GM10248 (cell line): ENCODE results near the gene CEACAM7.

Experiments
- CTCF ChIA-PET: fragments of 300-600 bp; sonication (Branson Sonifier 250); formaldehyde crosslinking; extraction: SDS; loops from one replicate; lab custom pipeline; 2021; ENCODE audit warnings: antibody characterized with exemption; lab: Yijun Ruan, JAX
- POLR2A ChIA-PET: fragments of 350-650 bp; sonication (Branson Sonifier 250); formaldehyde crosslinking; extraction: SDS; loops from one replicate; lab custom pipeline; 2020; ENCODE audit warnings: antibody characterized with exemption; lab: Yijun Ruan, JAX
- DNase-seq: peaks from one replicate; pipeline ENCODE4 v3.0.0; 2012; ENCODE audit errors: extremely low spot score
- TF ChIP-seq, protein P1 (sequence below): IDR thresholded peaks from 2 replicates; pipeline ENCODE4 v1.5.1; 2012; ENCODE audit warnings: mild to moderate bottlenecking, low read depth; ENCODE audit errors: extremely low read depth, missing control alignments, control extremely low read depth

CEACAM7 gene

DNA sequence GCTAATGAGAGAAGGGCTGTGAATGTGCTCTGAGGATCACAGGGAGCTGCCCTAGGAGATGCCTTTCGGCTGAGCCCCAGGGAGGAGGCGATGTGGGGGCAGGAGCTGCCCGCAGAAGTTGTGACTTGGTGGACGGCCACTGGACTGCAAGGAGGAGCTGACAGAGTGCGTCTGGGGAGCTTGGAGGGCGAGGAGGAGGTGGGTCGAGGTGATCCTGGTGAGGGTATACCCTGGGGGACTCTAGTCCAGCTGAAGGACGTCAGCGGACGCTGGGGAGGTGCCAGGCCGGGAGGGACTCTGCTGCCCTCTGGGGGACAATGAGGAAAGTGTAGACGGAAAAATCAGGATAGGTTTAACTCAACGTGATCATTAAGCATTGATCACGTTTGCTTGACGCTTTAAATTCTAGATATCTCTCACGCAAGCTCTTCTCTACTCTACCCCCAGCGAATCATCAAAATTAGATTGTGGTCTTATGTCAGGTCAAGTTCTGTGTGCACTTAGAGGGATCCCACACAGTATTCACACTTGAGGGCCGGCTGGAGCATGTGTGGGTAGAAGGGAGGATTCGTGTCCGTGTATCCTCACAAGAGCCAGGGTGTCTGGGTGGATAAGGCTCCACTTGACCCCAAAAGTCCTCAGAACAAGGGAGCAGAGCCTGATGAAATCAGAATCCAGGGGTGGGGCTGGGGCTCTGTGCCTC lies 3.3 kb upstream of the CEACAM7 start:
- DNase-seq: peak; percentile 56
- POLR2A ChIA-PET: no interaction called here
- TF ChIP-seq, protein P1, sequence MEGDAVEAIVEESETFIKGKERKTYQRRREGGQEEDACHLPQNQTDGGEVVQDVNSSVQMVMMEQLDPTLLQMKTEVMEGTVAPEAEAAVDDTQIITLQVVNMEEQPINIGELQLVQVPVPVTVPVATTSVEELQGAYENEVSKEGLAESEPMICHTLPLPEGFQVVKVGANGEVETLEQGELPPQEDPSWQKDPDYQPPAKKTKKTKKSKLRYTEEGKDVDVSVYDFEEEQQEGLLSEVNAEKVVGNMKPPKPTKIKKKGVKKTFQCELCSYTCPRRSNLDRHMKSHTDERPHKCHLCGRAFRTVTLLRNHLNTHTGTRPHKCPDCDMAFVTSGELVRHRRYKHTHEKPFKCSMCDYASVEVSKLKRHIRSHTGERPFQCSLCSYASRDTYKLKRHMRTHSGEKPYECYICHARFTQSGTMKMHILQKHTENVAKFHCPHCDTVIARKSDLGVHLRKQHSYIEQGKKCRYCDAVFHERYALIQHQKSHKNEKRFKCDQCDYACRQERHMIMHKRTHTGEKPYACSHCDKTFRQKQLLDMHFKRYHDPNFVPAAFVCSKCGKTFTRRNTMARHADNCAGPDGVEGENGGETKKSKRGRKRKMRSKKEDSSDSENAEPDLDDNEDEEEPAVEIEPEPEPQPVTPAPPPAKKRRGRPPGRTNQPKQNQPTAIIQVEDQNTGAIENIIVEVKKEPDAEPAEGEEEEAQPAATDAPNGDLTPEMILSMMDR: peak; percentile 42
- CTCF ChIA-PET: interaction anchor here (0.9 to 2.8 kb wide), 9 partner anchors 9 to 61 kb away, joined by 3 to 25 read pairs (median 3); no protein-coding TSS in a partner anchor

DNA sequence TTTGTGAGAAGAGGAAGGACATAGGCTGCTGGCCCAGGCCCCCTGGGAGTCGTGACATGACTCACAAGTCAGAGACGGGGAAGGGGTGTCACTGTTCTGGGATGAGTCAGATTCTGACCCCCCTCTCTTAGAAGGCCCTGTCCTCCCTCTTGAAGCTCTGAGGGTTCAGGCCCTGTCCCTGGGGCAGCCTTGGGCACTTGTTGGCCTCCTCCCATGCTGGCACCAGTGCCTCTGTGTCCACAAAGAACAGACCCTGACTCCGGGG lies 2.7 kb upstream of the CEACAM7 start:
- TF ChIP-seq, protein P1: no peak
- no peak for DNase-seq
- ChIA-PET CTCF (interaction anchor here (0.9 to 2.8 kb wide), 8 partner anchors 8 to 61 kb away, joined by 3 to 25 read pairs (median 3); no protein-coding TSS in a partner anchor), POLR2A (no interaction called here)

DNA sequence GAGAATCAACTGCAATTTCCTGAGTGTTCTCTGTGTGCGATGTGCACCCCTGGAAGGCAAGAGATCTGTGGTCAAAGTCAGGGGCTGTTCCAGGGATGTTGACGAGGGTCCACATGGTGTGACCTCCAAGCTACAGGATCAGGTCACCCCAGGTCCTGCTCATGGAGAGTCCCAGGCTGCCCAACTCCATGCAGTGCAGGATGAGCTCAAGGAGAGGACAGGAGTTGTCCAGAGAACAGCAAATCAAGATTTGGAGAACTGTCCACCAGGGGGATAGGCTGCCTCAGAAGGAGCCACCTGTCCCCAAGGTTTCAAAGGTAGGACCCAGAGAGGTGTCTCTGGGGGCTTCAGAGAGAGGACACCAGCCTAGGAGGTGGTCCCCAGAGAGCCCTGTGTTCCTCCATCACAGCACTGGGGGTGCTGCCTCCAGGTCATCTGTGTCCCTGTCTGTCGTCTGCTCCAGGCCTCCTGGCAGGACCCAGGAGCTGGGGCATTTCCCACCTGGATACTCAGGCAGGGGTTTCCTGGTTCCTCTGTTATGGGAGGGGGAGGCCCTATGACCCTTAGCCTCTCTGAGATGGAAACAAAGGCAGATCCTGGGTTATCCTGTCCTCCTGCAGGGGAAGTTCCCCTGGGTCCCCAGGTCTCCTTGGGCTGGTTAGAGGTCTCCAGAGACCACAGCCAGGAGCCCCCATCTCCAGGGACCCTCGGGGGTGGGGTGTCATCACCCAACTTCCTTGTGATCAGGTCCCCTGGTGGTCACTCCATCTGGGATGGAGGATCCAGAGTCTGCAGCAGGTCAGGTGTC lies 2.1 kb upstream of the CEACAM7 start:
- DNase-seq: no peak
- ChIA-PET CTCF (interaction anchor here (0.7 to 2.8 kb wide), 6 partner anchors 10 to 62 kb away, joined by 3 to 25 read pairs (median 4); no protein-coding TSS in a partner anchor), POLR2A (no interaction called here)
- TF ChIP-seq, protein P1: no peak

DNA sequence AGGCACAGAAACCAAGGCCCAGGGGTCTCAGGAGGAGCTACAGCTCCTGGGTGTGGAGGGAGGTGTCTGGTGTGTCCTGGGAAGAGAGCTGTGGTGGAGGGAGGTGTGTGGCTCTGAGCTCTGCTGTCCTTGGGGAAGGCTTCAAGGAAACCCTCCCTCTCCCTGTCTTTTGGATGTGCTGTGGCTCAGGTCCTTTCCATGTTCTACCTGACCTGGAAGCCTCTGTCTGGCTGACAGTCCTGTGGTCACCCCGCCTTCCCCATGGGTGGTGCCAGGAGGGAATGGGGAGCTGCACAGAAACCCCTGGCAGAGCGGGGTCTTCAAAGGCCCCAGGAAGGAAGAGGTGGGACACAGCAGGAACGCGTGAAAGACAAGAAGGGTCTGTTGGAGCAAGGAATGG lies 617 bp upstream of the CEACAM7 start:
- TF ChIP-seq, protein P1: no peak

DNA sequence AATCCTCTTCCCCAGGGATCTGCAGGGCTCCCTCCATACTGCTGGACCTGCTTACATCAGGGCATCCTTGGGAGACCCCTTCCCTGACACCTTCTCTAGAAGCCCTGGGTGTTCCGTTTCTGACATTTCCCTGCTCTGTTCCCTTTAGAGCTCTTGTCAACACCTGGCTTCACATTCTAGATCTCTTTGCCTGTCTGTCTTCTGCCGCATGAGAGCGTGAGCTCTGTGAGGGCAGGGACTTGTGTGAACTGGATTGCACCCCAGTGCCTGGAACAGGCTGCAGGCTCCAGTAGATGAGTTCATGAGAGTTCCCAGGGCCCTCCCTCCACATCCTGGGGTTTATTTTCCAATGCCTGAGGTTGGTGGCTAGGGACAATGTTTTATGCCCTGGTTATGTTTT lies 651 bp downstream of the CEACAM7 start:
- no peak for DNase-seq
- ChIA-PET CTCF (interaction anchor here (0.8 kb wide), 1 partner anchor 45 kb away, joined by 3 read pairs; no protein-coding TSS in a partner anchor), POLR2A (no interaction called here)
- TF ChIP-seq, protein P1: no peak

More for the DNA sequence above, 617 bp upstream of the CEACAM7 start:
- DNase-seq: no peak
- ChIA-PET CTCF (interaction anchor here (1.1 to 2.6 kb wide), 2 partner anchors 18 to 47 kb away, joined by 4 to 13 read pairs; no protein-coding TSS in a partner anchor), POLR2A (no interaction called here)

DNA sequence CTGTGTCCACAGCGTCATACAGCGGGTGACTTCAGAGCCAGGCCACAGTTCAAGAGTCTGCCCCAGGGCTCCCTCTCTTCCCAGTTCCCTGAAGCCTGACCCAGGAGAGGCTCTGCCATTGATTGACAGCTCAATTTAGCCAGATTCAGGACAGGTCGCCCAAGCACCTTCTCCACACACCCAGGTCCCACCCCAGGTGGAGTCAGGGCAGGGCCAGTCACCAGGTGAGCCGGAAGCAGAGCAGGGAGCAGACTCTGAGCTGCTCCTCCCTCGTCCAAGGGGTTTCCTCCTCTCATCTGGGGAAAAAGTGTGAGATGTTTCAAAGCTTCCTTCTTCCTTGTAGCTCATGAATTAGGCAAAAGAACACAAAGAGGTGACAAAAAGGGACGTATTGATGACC lies 5.6 kb downstream of the CEACAM7 start:
- CTCF ChIA-PET: interaction anchor here (1.0 kb wide), 3 partner anchors 9 to 40 kb away, joined by 3 to 4 read pairs (median 4); no protein-coding TSS in a partner anchor
- POLR2A ChIA-PET: no interaction called here
- TF ChIP-seq, protein P1: no peak
- no peak for DNase-seq
